Measurements from ENCODE around the gene PRSS2. TPM values are rescaled to one million over a fixed set of nuclear protein-coding genes. Genes with fewer than 3 reads are reported as not detected.

Gene PRSS2
- total and polyA plus RNA-seq, 2 donors (not counting 1 experiment from before 2014, with no cell fraction given): not detected

DNA sequence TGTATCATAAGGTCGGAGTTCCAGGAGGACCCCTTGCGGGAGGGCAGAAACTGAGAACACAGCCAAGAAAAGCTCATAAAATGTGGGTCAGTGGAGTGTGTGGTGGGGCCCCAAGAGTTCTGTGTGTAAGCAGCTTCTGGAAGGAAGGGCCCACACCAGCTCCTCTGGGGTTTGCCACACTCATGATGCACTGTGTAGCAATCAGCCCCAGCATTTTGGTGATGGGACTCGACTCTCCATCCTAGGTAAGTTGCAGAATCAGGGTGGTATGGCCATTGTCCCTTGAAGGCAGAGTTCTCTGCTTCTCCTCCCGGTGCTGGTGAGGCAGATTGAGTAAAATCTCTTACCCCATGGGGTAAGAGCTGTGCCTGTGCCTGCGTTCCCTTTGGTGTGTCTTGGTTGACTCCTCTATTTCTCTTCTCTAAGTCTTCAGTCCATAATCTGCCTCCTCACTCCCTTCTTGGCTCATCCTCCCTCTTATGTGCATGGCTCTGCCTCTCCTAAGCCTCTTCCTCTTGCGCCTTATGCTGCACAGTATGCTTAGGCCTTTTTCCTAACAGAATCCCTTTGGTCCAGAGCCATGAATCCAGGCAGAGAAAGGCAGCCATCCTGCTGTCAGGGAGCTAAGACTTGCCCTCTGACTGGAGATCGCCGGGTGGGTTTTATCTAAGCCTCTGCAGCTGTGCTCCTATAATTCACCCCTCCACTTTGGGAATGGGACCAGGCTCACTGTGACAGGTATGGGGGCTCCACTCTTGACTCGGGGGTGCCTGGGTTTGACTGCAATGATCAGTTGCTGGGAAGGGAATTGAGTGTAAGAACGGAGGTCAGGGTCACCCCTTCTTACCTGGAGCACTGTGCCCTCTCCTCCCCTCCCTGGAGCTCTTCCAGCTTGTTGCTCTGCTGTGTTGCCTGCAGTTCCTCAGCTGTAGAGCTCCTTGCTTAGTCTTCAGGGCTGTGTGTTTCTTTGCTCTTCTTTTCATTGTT lies 17.8 kb downstream of the PRSS2 start:
- Histone ChIP-seq H3K36me3 (replicated peaks in 1 of 2; ENCODE audit: control extremely low read depth in 1 of 2, control insufficient read depth in 1 of 2, extremely low read depth in 1 of 2, insufficient read depth in 2 of 2, low read length in 1 of 2) (no peaks in the 10 kb centered on the region), H3K4me2 (replicated peaks; ENCODE audit: low read depth, low read length, poor library complexity, severe bottlenecking) (peak overlapping the region; percentile 22), H3K4me3 (ENCODE audit: control extremely low read depth in 1 of 5, extremely low read depth in 1 of 5, insufficient read depth in 1 of 5, low read depth in 2 of 5, low read length in 4 of 5) (no peak overlapping the region), H2AFZ (ENCODE audit: insufficient read depth, low read depth, low read length, poor library complexity, severe bottlenecking) (peak overlapping the region; percentile 44), H4K20me1 (ENCODE audit: control insufficient read depth, insufficient read depth, low read length, poor library complexity, severe bottlenecking) (no peaks in the 10 kb centered on the region), H3K4me1 (ENCODE audit: control insufficient read depth in 2 of 2, insufficient read depth in 2 of 2, low read length in 2 of 2) (peaks cover 35 to 49% of the 10 kb centered on the region in 2 donors), H3K27me3 (replicated peaks in 1 of 4; ENCODE audit: control extremely low read depth in 1 of 4, control insufficient read depth in 3 of 4, insufficient read depth in 4 of 4, low read length in 3 of 4) (no peaks in the 10 kb centered on the region), H3K9me3 (ENCODE audit: control extremely low read depth in 1 of 3, control insufficient read depth in 2 of 3, insufficient read depth in 1 of 3, low read length in 2 of 3) (no peaks in the 10 kb centered on the region), H3K9ac (ENCODE audit: low read length) (no peak overlapping the region), H3K27ac (ENCODE audit: low read length in 2 of 2) (no peak overlapping the region), H3K79me2 (ENCODE audit: control insufficient read depth, insufficient read depth, low read length) (no peaks in the 10 kb centered on the region)
- POLR2A ChIA-PET: interaction anchor here (8.5 to 18.8 kb wide), 2 partner anchors 7 to 22 kb away, joined by 205 to 961 read pairs; no protein-coding TSS in a partner anchor
- CTCF ChIA-PET: interaction anchor here (0.8 to 32.8 kb wide), 9 partner anchors 9 to 160 kb away, joined by 3 to 1138 read pairs (median 4); no protein-coding TSS in a partner anchor
- Mint-ChIP-seq H3K27me3 (no peaks in the 10 kb centered on the region), H3K4me1 (peaks cover 61% of the 10 kb centered on the region), H3K9me3 (ENCODE audit: insufficient read depth) (peaks cover under 1% of the 10 kb centered on the region), H3K27ac (peak overlapping the region; percentile 83), H3K4me3 (no peak overlapping the region)
- WGBS (ENCODE audit: insufficient coverage): 95% methylated on average over 8 of the region's 10 CpGs
- ATAC-seq (ENCODE audit: low read depth): no peak
- intact Hi-C loops (cut with micrococcal nuclease): no loop called here
- TF ChIP-seq EZH2 (IDR thresholded peaks at IDR 0.05; ENCODE audit: borderline replicate concordance, insufficient read depth, low read depth, low read length, poor library complexity, severe bottlenecking): no peak
- TF ChIP-seq, protein P1, sequence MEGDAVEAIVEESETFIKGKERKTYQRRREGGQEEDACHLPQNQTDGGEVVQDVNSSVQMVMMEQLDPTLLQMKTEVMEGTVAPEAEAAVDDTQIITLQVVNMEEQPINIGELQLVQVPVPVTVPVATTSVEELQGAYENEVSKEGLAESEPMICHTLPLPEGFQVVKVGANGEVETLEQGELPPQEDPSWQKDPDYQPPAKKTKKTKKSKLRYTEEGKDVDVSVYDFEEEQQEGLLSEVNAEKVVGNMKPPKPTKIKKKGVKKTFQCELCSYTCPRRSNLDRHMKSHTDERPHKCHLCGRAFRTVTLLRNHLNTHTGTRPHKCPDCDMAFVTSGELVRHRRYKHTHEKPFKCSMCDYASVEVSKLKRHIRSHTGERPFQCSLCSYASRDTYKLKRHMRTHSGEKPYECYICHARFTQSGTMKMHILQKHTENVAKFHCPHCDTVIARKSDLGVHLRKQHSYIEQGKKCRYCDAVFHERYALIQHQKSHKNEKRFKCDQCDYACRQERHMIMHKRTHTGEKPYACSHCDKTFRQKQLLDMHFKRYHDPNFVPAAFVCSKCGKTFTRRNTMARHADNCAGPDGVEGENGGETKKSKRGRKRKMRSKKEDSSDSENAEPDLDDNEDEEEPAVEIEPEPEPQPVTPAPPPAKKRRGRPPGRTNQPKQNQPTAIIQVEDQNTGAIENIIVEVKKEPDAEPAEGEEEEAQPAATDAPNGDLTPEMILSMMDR (IDR thresholded peaks at IDR 0.05): no peak
- no peak for DNase-seq
